Retinal pigment epithelial cell (primary cell): ENCODE measurements around the gene DOCK4.

Source experiments
- DNase-seq: peaks from one replicate; pipeline ENCODE4 v3.0.0-alpha.2; 2010; ENCODE audit warnings: low read depth
- H3K4me3 ChIP-seq: 2 replicates; pipeline ENCODE4 v1.5.1; 2011; ENCODE audit warnings: mild to moderate bottlenecking, low read length, control low read depth, moderate library complexity
- CTCF ChIP-seq: conservative IDR thresholded peaks from 2 replicates; pipeline ENCODE4 v1.5.1; 2011; ENCODE audit warnings: low read depth, low read length, control low read depth, inconsistent platforms

The DOCK4 gene

GRCh38 chr7:111729483-111729882, 476.7 kb downstream of the DOCK4 start:
- DNase-seq: no peak
- TF ChIP-seq CTCF: no peak
- no peak overlapping the region for H3K4me3 ChIP-seq

GRCh38 chr7:111728635-111728995, 477.6 kb downstream of the DOCK4 start:
- peak overlapping the region; percentile 45 for H3K4me3 ChIP-seq
- TF ChIP-seq CTCF: no peak
- no peak for DNase-seq

GRCh38 chr7:111727905-111728634, 478.1 kb downstream of the DOCK4 start:
- no peak for DNase-seq

DNA sequence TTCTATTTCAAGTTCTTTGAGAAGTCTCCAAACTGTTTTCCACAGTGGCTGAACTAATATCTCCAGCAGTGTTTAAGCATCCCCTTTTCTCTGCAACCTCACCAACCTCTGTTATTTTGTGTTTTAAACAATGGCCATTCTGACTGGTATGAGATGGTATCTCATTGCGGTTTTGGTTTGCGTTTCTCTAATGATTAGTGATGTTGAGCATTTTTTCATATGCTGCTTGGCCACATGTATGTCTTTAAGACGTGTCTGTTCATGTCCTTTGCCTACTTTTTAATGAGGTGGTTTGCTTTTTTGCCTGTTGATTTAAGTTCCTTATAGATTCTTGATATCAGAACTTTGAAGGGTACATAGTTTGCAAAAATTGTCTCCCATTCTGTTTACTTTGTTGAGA, 487.3 kb downstream of the DOCK4 start:
- TF ChIP-seq CTCF: no peak
- no peak for DNase-seq
- H3K4me3 ChIP-seq: no peak overlapping the region

More at GRCh38 chr7:111727905-111728634, 478.1 kb downstream of the DOCK4 start:
- peak overlapping the region; percentile 45 for H3K4me3 ChIP-seq
- TF ChIP-seq CTCF: no peak

GRCh38 chr7:111711426-111712065, 494.7 kb downstream of the DOCK4 start:
- DNase-seq: peak; percentile 96
- H3K4me3 ChIP-seq: no peak overlapping the region
- no peak for TF ChIP-seq CTCF

GRCh38 chr7:111710839-111711380, 495.3 kb downstream of the DOCK4 start:
- no peak for DNase-seq
- no peak overlapping the region for H3K4me3 ChIP-seq
- peak; percentile 36 for TF ChIP-seq CTCF

DNA sequence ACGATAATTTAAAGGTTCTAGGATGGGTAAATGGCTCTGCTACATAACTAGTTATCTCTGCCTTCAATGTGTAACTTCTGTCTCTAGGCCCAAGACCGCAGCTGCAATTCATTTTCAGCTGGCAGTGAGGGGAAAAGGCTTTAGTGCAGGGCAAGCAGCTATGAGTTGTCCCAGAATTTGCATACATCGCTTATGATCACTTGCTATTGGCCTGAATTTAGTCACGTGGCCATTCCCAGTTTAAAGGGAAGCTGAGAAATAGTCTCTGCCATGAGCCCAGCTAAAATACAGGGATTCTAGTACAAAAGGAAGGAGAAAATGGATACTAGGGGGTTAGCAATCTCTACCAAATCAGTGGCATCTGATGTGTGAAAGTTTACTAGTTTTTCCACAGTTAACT, 498.1 kb downstream of the DOCK4 start:
- no peak overlapping the region for H3K4me3 ChIP-seq
- no peak for DNase-seq
- no peak for TF ChIP-seq CTCF
